Kidney tubule cell (primary cell): Measurements from ENCODE around the gene WHRN.

Experiments used
- DNase-seq: peaks from one replicate; pipeline ENCODE4 v3.0.0-alpha.2; 2018; ENCODE audit warnings: low spot score

WHRN gene

DNA sequence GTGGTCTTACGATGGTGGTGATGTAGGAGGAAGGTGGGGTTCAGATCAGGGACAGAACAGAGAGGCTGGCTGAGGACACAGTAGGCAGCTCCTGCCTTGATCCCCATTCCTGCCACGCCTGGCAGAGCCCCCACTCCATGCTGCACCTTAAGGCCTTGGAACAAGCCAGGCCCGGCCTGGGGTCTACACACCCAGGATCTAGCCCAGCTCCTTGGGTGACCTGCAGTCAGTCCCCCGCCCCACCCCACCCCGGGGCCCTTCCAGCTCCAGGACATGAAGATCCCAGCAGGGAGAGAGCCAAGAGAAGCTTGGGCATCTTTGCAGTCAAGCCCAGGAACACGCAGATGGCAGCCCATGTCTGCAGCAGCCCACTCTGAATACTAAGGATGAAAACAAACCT, 34.7 kb downstream of the WHRN start:
- DNase-seq = no peak

DNA sequence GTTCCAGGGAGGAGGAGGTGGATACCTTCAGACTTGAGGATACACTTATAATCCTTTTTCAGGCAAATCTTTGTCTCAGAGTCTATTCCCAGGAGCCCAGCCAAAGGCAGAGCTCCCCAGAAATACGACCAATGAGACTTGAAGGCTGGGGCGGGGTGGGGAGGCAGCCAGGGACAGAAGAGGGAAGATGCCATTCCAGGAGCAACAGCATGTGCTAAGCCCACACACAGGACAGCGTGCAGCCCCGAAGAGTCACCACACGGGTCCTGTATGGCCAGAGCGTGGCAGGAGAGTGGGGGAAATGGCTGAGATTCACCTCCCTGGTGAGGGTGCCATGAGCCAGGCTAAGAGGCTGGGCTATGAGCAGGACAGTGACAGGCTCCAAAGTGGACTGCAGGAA, 35.2 kb downstream of the WHRN start:
- no peak for DNase-seq

DNA sequence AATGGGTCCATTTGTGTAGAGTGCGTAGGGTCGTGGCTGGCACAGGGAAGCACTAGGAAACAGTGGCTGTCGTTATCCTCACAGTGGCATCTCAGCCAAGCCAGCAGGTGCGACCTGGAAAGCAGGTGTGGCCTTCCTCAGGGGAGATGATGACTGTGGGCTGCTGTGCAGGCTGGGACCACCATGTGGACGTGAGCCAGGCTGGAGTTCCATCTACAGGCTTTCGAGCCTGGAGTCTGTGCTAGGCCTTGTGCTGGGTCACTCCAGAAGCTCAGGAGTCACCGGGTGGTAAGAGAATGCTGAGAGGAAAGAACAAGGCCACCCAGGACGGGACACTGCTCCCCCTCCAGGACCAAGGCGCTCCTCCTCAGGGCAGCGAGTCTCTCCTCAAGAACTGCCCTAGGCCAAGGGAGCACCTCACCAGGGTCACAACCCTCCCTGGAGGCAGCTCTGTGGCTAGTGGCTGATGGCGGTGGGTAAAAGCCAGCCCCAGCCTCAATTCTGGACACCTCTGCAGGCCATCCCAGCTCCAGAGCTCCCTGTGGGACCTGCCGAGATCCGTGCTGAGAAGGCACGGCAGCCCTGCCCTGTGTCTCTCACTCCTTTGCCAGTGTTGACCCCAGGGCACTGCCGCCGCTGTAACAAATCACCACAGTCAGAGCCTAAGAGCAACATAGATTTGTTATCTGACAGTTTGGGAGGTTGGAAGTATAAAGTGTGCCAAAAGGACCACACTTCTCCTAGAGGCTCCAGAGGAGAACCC, 36.0 kb downstream of the WHRN start:
- no peak for DNase-seq

DNA sequence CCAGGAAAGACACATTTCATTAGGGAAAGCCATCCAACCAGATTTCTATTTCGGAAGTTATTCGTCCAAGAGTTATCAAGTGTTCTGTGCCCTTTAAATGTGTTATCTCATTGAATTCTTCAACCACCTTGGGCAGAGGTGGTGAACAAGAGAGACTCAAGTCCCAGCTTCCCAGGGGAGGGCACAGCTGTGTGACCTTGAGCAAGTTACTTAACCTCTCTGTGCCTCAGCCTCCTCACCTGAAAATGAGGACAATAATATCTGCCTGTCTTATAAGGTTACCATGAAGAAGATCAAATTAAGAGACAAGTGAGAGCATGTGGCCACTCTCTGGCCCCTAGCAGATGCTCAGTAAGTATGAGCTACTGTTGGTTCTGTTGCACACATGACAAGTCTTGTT, 37.4 kb downstream of the WHRN start:
- DNase-seq = no peak

DNA sequence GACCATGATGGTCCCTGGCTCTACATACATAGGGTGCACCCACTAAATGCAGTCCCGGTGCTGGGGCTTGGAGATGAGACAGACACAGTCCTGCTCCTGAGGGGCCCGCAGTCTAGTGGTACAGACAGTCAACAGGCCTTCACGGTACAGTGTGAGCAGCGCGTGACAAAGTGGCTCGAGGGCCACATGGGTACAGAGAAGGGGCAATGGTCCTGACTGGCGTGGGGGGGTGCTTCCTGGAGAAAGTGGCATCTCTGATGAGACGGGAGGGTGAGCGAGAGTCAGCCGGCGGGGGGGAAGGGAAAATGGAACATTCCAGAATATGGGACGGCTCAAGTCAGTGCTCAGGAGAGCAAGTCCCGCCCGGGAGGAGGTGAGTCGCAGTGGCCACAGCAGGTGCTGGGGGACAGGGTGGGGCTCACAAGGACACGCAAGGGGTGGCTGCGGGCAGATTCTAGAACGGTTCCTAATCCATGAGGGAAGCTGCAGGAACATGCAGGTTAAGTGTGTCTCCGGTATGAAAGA, 38.0 kb downstream of the WHRN start:
- DNase-seq = no peak

DNA sequence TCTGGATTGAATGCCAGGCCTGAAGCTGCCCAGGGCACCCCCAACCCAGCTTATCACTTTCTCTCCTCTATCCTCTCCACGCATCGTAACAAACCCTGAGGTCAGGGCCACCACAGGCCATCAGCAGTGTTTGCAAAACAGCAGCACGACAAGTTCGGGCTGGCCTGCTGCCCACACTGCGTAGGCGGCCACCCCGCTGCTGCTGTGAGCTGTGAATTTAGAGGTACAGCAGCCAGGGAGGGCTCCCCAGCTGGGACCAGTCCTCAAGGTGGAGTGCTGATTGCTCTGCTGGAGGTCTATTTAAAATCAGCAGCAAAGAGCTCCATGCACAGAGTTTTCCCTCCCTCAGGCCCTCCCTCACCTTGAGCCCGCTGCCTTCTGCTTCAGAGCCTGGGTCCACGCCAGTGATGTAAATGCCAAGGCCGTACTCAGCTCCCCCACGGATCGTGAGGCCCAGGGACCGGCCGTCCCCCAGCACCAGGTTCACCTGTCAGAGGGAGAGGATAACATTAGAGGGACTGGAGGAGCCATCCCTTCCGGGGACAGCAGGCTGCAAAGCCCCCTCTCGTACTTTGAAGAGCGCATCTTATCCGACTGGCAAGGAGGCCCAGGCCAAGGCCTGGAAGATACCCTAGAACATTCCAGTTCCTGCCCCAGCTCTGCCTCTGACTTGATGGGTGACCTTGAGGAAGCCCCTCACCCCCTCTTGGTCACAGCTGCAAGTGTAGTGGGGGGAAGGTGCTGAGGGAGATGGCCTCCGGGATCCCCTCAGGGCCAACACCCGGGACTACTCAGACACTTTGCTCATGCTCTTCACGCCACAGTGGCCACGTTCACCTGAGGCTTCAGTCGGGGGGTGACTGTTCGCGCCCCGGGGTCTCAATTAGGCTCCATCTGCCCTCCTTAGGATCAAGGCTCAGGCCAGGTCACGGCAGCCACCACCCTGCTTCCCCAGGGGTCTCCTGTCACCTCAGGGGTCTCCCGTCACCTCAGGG, 39.1 kb downstream of the WHRN start:
- no peak for DNase-seq

DNA sequence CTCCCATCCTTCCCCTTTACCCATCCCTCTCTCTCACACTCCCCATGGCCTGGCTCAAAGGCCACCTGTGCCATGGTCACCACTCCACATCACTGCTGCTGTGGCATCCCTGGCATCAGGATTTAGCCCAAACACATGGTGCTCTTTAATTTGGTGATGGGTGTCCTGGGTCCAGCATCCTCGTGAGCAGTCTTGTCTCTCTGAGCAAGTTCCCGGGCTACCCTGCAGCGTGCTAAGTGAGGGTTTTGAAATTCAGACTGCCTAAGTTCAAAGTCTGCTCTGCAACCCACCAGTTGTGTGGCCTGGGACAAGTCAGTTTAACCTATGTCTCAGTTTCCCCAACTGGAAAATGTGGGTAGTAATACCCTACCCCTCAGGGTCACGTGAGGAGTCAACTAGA, 39.9 kb downstream of the WHRN start:
- no peak for DNase-seq

DNA sequence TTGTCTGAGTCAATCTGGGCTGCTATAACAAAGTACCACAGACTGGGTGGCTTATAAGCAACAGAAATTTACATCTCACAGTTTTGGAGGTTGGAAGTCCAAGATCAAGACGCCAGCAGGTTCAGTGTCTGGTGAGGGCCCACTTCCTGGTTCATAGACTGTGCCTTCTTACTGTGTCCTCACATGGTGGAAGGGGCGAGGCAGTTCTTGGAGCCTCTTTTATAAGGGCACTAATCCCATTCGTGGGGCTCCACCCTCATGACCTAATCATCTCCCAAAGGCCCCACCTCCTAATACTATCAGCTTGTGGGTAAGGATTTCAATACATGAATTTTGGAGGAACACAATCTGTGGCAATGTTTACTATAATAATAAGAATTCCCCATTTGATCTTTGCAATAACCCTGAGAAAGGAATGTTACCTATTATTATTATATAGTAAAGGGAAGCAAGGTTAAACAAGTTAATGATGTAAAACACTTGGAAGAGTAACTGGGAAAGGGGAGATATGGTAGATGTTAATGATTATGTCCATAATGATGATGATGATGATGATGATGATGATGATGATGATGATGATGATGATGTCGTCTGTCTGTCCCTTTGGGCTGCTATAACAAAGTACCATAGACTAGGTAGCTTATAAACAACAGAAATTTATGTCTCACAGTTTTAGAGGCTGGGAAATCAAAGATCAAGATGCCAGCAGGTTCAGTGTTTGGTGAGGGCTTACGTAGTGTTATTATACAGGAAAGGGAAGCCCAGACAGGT, 40.8 kb downstream of the WHRN start:
- DNase-seq = no peak

DNA sequence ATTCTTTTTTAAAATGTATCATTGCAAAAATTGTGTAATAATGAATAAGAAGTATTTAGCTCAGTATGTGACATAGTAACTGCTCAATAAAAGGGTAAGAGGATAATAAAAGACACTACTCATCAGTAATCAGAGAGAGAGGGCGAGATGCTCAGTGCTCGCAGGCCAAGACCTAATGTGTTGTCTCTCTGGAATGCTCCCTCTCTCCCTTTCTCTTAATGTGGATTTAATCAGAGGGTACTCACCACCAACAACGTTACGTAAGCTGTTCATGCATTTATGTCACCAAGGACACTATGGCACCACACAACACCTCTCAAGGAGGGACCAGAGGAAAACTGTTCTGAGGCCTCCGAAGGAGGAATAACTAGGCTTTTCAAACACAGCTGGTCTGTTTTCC, 42.5 kb downstream of the WHRN start:
- no peak for DNase-seq

DNA sequence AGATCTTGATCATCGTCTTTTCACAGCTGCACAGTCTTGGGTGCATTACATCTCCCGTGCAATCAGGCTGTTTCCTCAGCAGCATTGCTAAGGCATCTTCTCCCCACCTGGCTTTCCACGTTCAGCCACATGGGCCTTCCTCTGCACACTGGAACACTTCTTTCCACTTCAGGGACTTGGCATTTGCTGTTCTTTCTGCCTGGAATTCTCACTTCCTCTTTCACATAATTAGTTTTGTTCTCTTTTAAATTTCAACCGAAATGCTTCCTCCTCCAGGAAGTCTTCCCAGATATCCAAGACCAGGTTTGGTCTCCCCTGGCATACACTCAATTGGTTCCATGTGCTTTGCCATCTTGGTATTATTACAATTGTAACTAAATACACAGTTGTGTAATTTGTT, 43.8 kb downstream of the WHRN start:
- DNase-seq = no peak

DNA sequence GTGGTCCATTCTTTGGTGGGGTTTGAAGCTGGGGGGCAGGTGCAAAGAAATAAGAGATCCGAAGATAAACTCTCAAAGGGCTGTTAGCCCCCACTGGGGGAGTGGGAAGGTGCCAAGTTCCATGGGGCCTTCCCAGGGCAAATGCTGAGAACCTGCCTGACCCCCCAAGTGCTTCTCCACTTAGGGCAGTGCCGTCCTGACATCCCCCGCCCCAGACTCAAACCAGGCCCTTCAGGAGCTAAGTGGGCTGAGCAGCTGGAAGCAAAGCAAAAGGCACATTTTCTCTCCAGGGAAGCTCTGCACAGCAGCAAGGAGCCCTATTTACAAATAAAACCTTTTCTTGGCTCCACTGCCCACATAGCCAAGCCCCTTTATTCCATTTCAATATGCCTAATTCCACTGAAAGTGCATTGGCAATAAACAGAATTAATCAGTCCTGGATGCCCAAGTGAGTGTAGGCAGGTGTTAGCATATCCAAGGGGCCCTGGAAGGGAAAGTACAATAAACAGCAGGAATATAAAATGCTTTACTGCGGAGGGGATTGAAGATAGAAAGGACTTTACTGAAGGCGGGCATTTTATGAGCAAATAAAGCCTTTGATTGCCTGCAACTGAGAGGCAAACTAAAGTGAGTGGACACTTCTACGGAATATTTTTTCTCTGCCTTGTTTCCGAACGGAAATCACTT, 44.6 kb downstream of the WHRN start:
- no peak for DNase-seq

DNA sequence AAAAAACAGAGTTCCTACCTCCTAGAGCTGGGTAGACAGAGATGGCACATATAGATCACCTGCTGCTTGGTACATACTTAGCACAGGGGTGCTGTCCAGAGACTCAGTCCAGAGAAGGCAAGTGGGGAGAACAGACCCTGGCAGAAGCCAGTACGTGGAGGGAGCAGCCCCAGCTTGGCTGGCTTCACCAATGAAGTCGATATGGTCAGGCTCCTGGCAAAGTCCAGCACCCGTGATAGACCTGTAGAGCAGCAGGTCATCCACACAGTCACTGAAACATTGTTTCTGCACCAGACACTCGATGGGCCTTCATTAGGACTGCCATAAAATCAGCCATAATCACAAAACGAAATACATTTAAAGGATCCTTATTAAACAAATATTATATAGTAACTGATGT, 45.8 kb downstream of the WHRN start:
- no peak for DNase-seq

DNA sequence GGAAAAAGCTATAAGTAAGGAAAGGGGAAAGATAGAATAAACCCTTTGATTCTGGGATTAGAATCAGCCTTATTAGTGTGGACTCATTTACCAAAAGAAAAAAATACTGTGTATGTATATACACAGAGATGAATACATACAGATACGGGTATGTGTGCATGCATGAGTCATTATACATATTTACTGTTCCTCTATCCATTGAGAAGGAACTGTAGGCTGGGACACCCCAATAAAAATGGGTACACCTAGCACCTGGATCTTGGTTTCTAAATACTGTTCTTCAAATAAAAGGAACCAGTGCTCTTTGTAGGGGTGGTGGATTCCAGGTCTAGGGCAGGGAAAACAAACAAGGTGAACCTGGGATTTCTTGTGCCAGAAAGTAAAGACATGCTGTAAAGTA, 48.3 kb downstream of the WHRN start:
- DNase-seq = no peak

DNA sequence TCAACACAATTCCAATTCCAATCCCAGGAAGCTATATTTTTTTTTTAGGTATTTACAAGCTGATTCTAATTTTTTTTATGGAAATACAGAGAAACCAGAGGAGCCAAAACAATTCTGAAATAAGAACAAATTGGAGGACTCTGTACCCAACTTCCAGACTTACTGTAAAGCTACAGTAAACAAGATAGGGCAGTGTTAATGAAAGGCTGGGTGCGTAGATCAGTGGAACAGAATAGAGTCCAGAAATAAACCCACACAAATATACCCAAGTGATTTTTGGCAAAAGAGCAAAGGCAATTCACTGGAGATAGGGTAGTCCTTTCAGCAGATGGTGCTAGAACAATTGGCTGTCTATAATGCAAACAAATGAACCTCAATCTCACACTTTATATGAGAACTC, 50.6 kb downstream of the WHRN start:
- DNase-seq = no peak

DNA sequence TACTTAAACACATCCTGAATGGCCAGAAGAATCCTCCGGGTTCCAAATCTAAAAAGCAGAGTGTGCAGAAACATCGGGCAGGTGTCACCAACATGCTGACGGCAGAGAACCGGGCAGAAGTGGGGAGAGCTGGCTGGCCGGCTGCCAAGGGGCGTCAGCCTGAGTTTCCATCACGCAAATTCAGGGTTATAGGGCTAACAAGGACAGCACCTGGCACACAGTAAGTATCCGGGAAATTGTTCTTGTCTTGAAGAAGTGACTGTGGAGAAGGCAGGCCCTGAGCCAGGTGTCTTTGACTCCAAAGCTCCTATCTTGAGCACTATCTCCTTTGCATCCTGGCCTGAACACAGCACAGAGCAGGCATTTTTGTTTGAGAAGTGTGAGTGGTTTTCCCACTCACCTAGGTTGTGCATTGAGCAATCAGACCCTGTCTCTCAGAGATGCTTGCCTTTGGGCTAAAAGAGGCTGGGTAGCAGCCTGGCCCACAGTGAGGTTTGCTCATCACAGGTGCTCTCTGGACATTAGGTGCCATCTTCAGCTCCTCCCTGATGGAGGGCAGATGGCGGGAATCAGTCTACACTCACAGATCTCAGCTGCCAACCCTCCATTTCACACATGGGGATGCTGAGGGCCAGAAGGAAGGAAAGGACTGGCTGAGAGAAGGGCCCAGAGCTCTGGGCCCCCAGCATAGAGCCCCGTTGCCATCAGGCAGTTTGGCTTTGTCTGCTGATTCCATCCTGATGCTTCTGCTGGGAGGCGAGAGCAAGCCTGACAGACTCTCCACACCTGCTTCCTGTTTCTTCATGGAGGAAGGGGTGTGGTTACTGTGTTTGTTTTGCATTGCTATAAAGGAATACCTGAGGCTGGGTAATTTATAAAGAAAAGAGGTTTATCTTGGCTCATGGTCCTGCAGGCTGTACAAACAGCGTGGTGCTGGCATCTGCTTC, 52.8 kb downstream of the WHRN start:
- no peak for DNase-seq

DNA sequence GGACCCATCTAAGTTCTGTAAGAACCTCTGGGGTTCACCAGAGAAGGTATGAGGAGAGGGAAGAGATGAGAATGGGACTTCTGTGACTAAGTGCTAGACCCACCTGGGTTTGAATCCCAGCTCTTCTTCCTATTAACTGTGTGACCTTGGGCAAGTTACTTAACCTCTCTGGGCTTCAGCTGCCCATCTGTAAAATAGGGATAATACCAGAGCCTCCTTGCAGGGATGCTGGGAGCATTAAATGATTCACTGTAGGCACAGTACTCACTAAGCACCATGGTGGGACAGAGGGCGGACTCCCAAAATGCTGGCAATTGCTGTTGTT, 53.6 kb downstream of the WHRN start:
- no peak for DNase-seq

DNA sequence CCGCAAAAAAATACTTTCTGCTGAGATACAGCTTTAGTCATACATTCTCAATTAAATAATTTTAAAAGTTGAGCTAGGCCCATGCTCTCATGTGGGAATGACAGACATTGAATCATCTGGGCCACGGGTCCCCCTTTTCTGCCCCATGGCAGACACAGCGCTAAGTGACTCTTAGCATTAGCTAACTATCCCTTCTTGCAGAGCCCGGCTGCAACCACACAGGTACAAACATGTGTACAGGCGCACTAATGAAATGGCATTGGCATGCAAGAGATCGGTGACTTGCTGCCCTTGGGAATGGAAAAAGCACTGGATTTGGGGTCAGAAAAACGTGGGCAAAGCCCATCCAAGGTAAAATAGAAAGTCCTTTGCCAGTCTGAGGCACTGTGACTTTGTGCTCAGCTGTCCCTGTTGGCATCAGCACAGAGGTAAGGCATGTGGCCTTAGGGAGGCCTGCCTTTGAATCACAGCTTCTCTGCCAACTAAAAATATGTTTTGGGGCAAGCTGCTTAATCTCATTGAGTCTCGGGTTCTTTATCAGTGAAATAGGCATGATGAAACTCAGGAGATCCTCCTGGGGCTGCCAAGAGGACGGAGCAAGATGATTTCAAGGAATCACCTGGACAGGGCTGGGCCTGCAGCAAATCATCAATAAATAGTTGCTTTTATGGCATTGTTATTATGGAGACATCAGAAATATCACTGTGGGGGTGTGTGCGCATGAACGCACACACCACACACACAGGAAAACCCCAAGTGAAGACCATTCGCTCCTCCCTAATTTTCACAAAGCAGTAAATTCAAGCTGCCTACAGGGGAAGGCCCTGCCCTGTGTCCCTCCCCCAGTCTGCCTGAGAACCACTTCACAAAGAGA, 54.2 kb downstream of the WHRN start:
- no peak for DNase-seq

DNA sequence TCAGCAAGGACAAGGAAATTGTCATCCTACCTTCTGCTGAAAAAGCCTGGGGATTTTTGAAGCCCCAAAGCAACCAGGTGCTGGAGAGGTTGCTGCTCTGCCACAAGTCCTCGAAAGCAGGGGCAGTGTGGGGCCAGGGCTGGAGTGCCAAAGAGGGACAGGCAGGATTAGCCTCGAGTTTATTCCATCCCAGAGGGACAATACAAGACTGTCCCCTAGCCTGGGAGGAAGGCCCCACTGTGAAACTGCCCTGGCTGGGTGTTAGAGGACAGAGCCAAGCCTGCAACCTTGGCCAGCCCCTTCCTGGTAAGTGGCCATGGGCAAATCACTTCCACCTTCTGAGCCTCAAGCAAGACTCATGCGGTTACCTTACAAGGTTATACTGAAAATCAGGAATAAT, 55.1 kb downstream of the WHRN start:
- no peak for DNase-seq

DNA sequence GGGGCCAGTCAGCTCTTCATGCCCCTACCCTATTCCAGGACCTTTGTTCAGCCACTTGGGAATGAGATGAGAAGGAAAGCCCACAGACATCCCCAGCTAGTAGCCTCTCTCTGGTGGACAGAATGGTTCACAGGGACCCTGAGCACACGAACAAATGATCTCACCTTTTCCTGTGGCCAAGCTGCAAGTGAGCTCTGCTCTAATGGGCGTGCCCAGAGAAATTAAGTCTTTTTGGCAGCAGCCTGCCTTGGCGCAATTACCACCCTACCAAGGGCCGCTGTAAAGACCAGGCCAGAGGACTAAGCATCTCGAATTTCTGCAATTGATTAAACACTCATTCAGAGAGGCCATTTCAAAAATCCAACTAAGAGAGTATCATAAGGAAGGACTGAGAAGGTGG, 56.0 kb downstream of the WHRN start:
- DNase-seq = no peak

DNA sequence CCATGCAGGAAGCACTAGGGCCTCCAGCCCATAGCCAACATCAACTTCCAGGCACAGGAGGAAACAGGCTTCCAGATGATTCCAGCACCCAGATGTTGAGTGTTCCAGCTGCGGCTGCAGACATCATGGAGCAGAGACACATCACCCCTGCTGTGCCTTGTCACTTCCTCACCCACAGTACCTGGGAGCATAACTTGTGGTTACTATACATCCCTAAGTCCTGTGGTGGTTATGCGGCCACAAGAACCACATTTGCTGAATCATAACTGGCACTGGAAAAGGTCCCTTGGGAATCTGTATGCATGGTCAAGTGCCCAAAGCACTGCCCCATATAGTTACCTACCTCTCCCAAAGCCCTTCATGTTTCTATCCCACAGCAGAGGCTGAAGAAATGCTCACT, 56.6 kb downstream of the WHRN start:
- DNase-seq = peak; percentile 65
